IMR-90 (cell line): ENCODE measurements around the gene GATA6. TPM values are rescaled to one million over a fixed set of nuclear protein-coding genes. Genes with fewer than 3 reads are reported as not detected.

ENCODE experiments used
- ATAC-seq: fragments of 200-7000 bp; cut with Tn5 transposase; 2 replicates; pipeline ENCODE4 v1.9.1; 2020; ENCODE audit warnings: low read depth, mild to moderate bottlenecking, moderate library complexity
- BruUV-seq: library from RNA; stranded (reverse); fragments of 400-500 nt; replicated peaks from 2 replicates; lab custom pipeline; 2021; lab: Mats Ljungman, UMichigan
- CTCF ChIA-PET: fragments of 300-600 bp; formaldehyde crosslinking; extraction: SDS; loops from one replicate; lab custom pipeline; 2021; ENCODE audit warnings: antibody characterized with exemption; lab: Yijun Ruan, JAX
- POLR2A ChIA-PET: fragments of 300-600 bp; sonication (Branson Sonifier 250); formaldehyde crosslinking; loops from one replicate; lab custom pipeline; 2022; ENCODE audit warnings: antibody characterized with exemption; ENCODE audit not compliant: unreplicated experiment; lab: Charles Lee
- DNase-seq: peaks from one replicate; pipeline ENCODE4 v3.0.0; 2013
- H2AFZ ChIP-seq: replicated peaks from 2 replicates; pipeline ENCODE3; 2013; ENCODE audit warnings: low read length, mild to moderate bottlenecking; ENCODE audit not compliant: poor library complexity
- H2AK5ac ChIP-seq: 2 replicates; pipeline ENCODE4 v1.6.1; 2013; ENCODE audit warnings: low read depth, low read length, inconsistent platforms
- H2AK9ac ChIP-seq: replicated peaks from 2 replicates; pipeline ENCODE3; 2013; ENCODE audit warnings: mild to moderate bottlenecking, low read depth, low read length, moderate library complexity; ENCODE audit not compliant: poor library complexity
- H2BK120ac ChIP-seq: 2 replicates; pipeline ENCODE4 v1.6.1; 2013; ENCODE audit warnings: low read depth, low read length, inconsistent platforms
- H2BK15ac ChIP-seq: 3 replicates; pipeline ENCODE4 v1.6.1; 2013; ENCODE audit warnings: low read depth, low read length, inconsistent platforms
- H2BK20ac ChIP-seq: 2 replicates; pipeline ENCODE4 v1.6.1; 2013; ENCODE audit warnings: low read depth, mild to moderate bottlenecking, inconsistent platforms, low read length, moderate library complexity
- H2BK5ac ChIP-seq: 2 replicates; pipeline ENCODE4 v1.6.1; 2013; ENCODE audit warnings: mild to moderate bottlenecking, low read depth, low read length, inconsistent platforms; ENCODE audit not compliant: poor library complexity, severe bottlenecking
- H3K14ac ChIP-seq: replicated peaks from 2 replicates; pipeline ENCODE4 v1.6.1; 2013; ENCODE audit warnings: low read depth, low read length, inconsistent platforms
- H3K18ac ChIP-seq: 2 replicates; pipeline ENCODE4 v1.6.1; 2013; ENCODE audit warnings: low read depth, low read length, control low read depth
- H3K23ac ChIP-seq: 2 replicates; pipeline ENCODE4 v1.6.1; 2013; ENCODE audit warnings: low read depth, low read length, inconsistent platforms
- H3K27ac ChIP-seq: 2 replicates; pipeline ENCODE4 v1.5.1; 2013; ENCODE audit warnings: mild to moderate bottlenecking, control low read depth, low read length; ENCODE audit not compliant: insufficient read depth
- H3K27me3 ChIP-seq: 2 replicates; pipeline ENCODE4 v1.6.1; 2013; ENCODE audit warnings: low read length; ENCODE audit not compliant: control insufficient read depth, insufficient read depth
- H3K36me3 ChIP-seq: 2 replicates; pipeline ENCODE4 v1.6.1; 2013; ENCODE audit warnings: low read length, mixed read lengths; ENCODE audit not compliant: control insufficient read depth, insufficient read depth
- H3K4ac ChIP-seq: 2 replicates; pipeline ENCODE4 v1.6.1; 2013; ENCODE audit warnings: low read depth, low read length, inconsistent platforms
- H3K4me1 ChIP-seq: 2 replicates; pipeline ENCODE4 v1.6.1; 2013; ENCODE audit warnings: low read length, mixed read lengths; ENCODE audit not compliant: control insufficient read depth, insufficient read depth
- H3K4me2 ChIP-seq: 2 replicates; pipeline ENCODE4 v1.6.1; 2013; ENCODE audit warnings: low read depth, mild to moderate bottlenecking, control low read depth, low read length, moderate library complexity
- H3K4me3 ChIP-seq: 2 replicates; pipeline ENCODE4 v1.5.1; 2013; ENCODE audit warnings: low read depth, mild to moderate bottlenecking, control low read depth, low read length, moderate library complexity; ENCODE audit not compliant: insufficient read depth
- H3K56ac ChIP-seq: 2 replicates; pipeline ENCODE4 v1.6.1; 2013; ENCODE audit warnings: low read length, inconsistent platforms; ENCODE audit not compliant: insufficient read depth; ENCODE audit errors: extremely low read depth
- H3K79me1 ChIP-seq, 2 experiments: 2 replicates each; pipeline ENCODE4 v1.6.1; 2013; ENCODE audit warnings: low read length in 2 of 2, inconsistent platforms in 1 of 2, low read depth in 1 of 2
- H3K9ac ChIP-seq: 2 replicates; pipeline ENCODE4 v1.6.1; 2013; ENCODE audit warnings: low read depth, low read length, control low read depth
- H3K9me1 ChIP-seq: 2 replicates; pipeline ENCODE4 v1.6.1; 2013; ENCODE audit warnings: low read length, inconsistent platforms; ENCODE audit not compliant: insufficient read depth
- H3K9me3 ChIP-seq: 2 replicates; pipeline ENCODE4 v1.6.1; 2013; ENCODE audit warnings: low read length; ENCODE audit not compliant: control insufficient read depth, insufficient read depth
- H4K20me1 ChIP-seq: 2 replicates; pipeline ENCODE4 v1.6.1; 2013; ENCODE audit warnings: low read length, inconsistent platforms; ENCODE audit not compliant: insufficient read depth
- H4K5ac ChIP-seq: 2 replicates; pipeline ENCODE4 v1.6.1; 2013; ENCODE audit warnings: mild to moderate bottlenecking, low read depth, low read length, control low read depth
- H4K8ac ChIP-seq, 2 experiments: 2 replicates each; pipeline ENCODE4 v1.6.1; 2013; ENCODE audit warnings: low read depth in 2 of 2, low read length in 2 of 2, control low read depth in 1 of 2, inconsistent platforms in 1 of 2
- H4K91ac ChIP-seq: 2 replicates; pipeline ENCODE4 v1.6.1; 2013; ENCODE audit warnings: low read depth, low read length, inconsistent platforms; ENCODE audit not compliant: insufficient read depth
- BHLHE40 ChIP-seq: fragments of 150-350 bp; IDR thresholded peaks from 2 replicates; pipeline ENCODE4 v1.6.1; 2016; ENCODE audit warnings: mild to moderate bottlenecking, low read depth, low read length
- CEBPB ChIP-seq: IDR thresholded peaks from 2 replicates; pipeline ENCODE4 v1.6.1; 2012; ENCODE audit warnings: low read depth, low read length, improper control_type of control experiment
- CHD1 ChIP-seq: IDR thresholded peaks from 2 replicates; pipeline ENCODE4 v1.6.1; 2012; ENCODE audit warnings: low read depth, low read length, improper control_type of control experiment
- CTCF ChIP-seq: conservative IDR thresholded peaks from 2 replicates; pipeline ENCODE4 v1.5.1; 2012; ENCODE audit warnings: mild to moderate bottlenecking, low read depth, low read length, improper control_type of control experiment
- ELK1 ChIP-seq: fragments of 150-350 bp; IDR thresholded peaks from 2 replicates; pipeline ENCODE4 v1.6.1; 2016; ENCODE audit warnings: low read depth, mild to moderate bottlenecking, low read length, moderate library complexity, borderline replicate concordance
- FOS ChIP-seq: fragments of 150-350 bp; IDR thresholded peaks from 2 replicates; pipeline ENCODE4 v1.6.1; 2016; ENCODE audit warnings: low read depth, low read length
- MAFK ChIP-seq: IDR thresholded peaks from 2 replicates; pipeline ENCODE4 v1.6.1; 2012; ENCODE audit warnings: low read depth, low read length, improper control_type of control experiment
- MAZ ChIP-seq: IDR thresholded peaks from 2 replicates; pipeline ENCODE4 v1.6.1; 2012; ENCODE audit warnings: low read depth, mild to moderate bottlenecking, low read length, improper control_type of control experiment, moderate library complexity, borderline replicate concordance
- MXI1 ChIP-seq: IDR thresholded peaks from 2 replicates; pipeline ENCODE4 v1.6.1; 2012; ENCODE audit warnings: low read depth, mild to moderate bottlenecking, low read length, moderate library complexity, borderline replicate concordance
- NFE2L2 ChIP-seq: fragments of 150-350 bp; IDR thresholded peaks from 2 replicates; pipeline ENCODE4 v1.6.1; 2016; ENCODE audit warnings: low read depth, mild to moderate bottlenecking, low read length
- POLR2A ChIP-seq: IDR thresholded peaks from 2 replicates; pipeline ENCODE4 v1.6.1; 2012; ENCODE audit warnings: mild to moderate bottlenecking, low read depth, low read length
- RAD21 ChIP-seq: IDR thresholded peaks from 2 replicates; pipeline ENCODE4 v1.6.1; 2012; ENCODE audit warnings: low read length, improper control_type of control experiment
- RCOR1 ChIP-seq: IDR thresholded peaks from 2 replicates; pipeline ENCODE4 v1.6.1; 2012; ENCODE audit warnings: mild to moderate bottlenecking, low read length, improper control_type of control experiment; ENCODE audit not compliant: insufficient replicate concordance
- RFX5 ChIP-seq: IDR thresholded peaks from 2 replicates; pipeline ENCODE4 v1.8.0; 2012; ENCODE audit warnings: low read depth, mild to moderate bottlenecking, low read length, moderate library complexity
- SMC3 ChIP-seq: fragments of 150-350 bp; IDR thresholded peaks from 2 replicates; pipeline ENCODE4 v1.6.1; 2016; ENCODE audit warnings: low read depth, mild to moderate bottlenecking, antibody characterized with exemption, low read length, moderate library complexity
- USF2 ChIP-seq: fragments of 150-350 bp; IDR thresholded peaks from 2 replicates; pipeline ENCODE4 v1.6.1; 2017; ENCODE audit warnings: mild to moderate bottlenecking, antibody characterized with exemption, low read length, low read depth
- WGBS, 2 experiments: methylation state at CpG; one replicate each; pipeline versions ENCODE4 v1.1.5 to v1.1.7; 2013; ENCODE audit warnings: missing lambda C conversion rate in 2 of 2; ENCODE audit not compliant: insufficient read length in 1 of 2; ENCODE audit errors: extremely low coverage in 2 of 2; 5-methylcytosine and 5-hydroxymethylcytosine counted together
- dilution Hi-C: fragments of 300-500 bp; cut with HindIII; formaldehyde crosslinking; loops from one replicate; pipeline ENCODE4 v1.14.3; 2018; ENCODE audit warnings: low sequenced_read_pairs; ENCODE audit not compliant: unreplicated experiment
- in situ Hi-C: fragments of 300-500 bp; cut with MboI; formaldehyde crosslinking; loops from 3 replicates; pipeline ENCODE4 v1.14.3; 2019; ENCODE audit warnings: low sequenced_read_pairs, inconsistent platforms, mixed read lengths
- intact Hi-C: fragments of 100-400 bp; cut with micrococcal nuclease; formaldehyde crosslinking; loops from 2 replicates; pipeline ENCODE4 v1.10.0; 2022
- polyA plus RNA-seq, 3 experiments: library from polyadenylated mRNA; depleted of rRNA; stranded (reverse); fragments of >200 nt; gene quantifications; 2 replicates each; pipeline ENCODE4 v1.2.3, GENCODE V29; 2012; ENCODE audit warnings: low replicate concordance in 1 of 3
- total RNA-seq: library from RNA; depleted of rRNA; stranded (reverse); fragments of >200 nt; gene quantifications from 2 replicates; pipeline ENCODE4 v1.2.3, GENCODE V29; 2012

Gene GATA6
- total and polyA plus RNA-seq, 2 of the 4 experiments (the other 2 are of a cell fraction), result 2.5 to 4.0 TPM

GRCh38 chr18:22233266-22233665 lies 63.9 kb downstream of the GATA6 start:
- H3K4me1 ChIP-seq, result peaks cover 6% of the 10 kb centered on the region
- no peak overlapping the region for H3K56ac ChIP-seq
- TF ChIP-seq MAFK, result no peak
- no peak for TF ChIP-seq RFX5
- TF ChIP-seq ELK1, result no peak
- no peak for TF ChIP-seq BHLHE40
- TF ChIP-seq USF2, result no peak
- TF ChIP-seq POLR2A, result no peak
- no peak for TF ChIP-seq SMC3
- TF ChIP-seq CTCF, result no peak
- no peak for TF ChIP-seq NFE2L2
- no peak for TF ChIP-seq CEBPB
- no peak for TF ChIP-seq MAZ
- TF ChIP-seq MXI1, result no peak
- no peak for TF ChIP-seq RCOR1
- TF ChIP-seq FOS, result no peak
- no peak for TF ChIP-seq RAD21
- no peak for TF ChIP-seq CHD1
- no peak overlapping the region for H2BK120ac ChIP-seq
- H3K4me3 ChIP-seq, result no peak overlapping the region
- no peak overlapping the region for H3K9ac ChIP-seq
- ChIA-PET CTCF (no interaction called here), POLR2A (no interaction called here)
- H3K4me2 ChIP-seq, result no peak overlapping the region
- dilution Hi-C loops, result no loop called here
- intact Hi-C loops, result no loop called here
- H2BK20ac ChIP-seq, result no peak overlapping the region
- H2AK5ac ChIP-seq, result no peak overlapping the region
- in situ Hi-C loops, result no loop called here
- no peak overlapping the region for H4K91ac ChIP-seq
- H2AFZ ChIP-seq, result no peak overlapping the region
- peaks cover 20% of the 10 kb centered on the region for H3K27me3 ChIP-seq
- no peak overlapping the region for H4K5ac ChIP-seq
- ATAC-seq (no peak), DNase-seq (no peak)
- H4K20me1 ChIP-seq, result no peaks in the 10 kb centered on the region
- H4K8ac ChIP-seq, result no peak overlapping the region
- no TSS peak for BruUV-seq
- no peaks in the 10 kb centered on the region for H3K36me3 ChIP-seq
- H2BK5ac ChIP-seq, result no peak overlapping the region
- no peak overlapping the region for H3K4ac ChIP-seq
- no peak overlapping the region for H3K23ac ChIP-seq
- no peak overlapping the region for H3K27ac ChIP-seq
- no peak overlapping the region for H3K14ac ChIP-seq
- H3K9me1 ChIP-seq, result no peaks in the 10 kb centered on the region; the same call in 1 of the 2 replicates
- no CpG with 5 or more reads among the region's 8 CpGs for WGBS, 2 experiments
- H3K18ac ChIP-seq, result no peak overlapping the region
- no peaks in the 10 kb centered on the region for H3K79me1 ChIP-seq
- H2BK15ac ChIP-seq, result no peak overlapping the region
- no peak overlapping the region for H2AK9ac ChIP-seq
- no peaks in the 10 kb centered on the region for H3K9me3 ChIP-seq
